Omental fat pad (tissue), 4 donors: ENCODE results near the gene APCDD1L. TPM values are rescaled to one million over a fixed set of nuclear protein-coding genes. Genes with fewer than 3 reads are reported as not detected.
"Not testable (repeated sequence)": the region's sequence is repeated elsewhere in the genome, so short reads cannot be mapped to it uniquely, and the experiment has no call there.

Experiments
- ATAC-seq: fragments of 150-250 bp; one replicate; pipeline ENCODE4 v1.9.1; 2016; ENCODE audit warnings: mild to moderate bottlenecking, moderate library complexity; ENCODE audit not compliant: low FRiP score
- DNase-seq: peaks from one replicate; pipeline ENCODE4 v3.0.0-alpha.2; 2019; ENCODE audit warnings: low spot score
- total RNA-seq, 4 donors: library from RNA; depleted of rRNA; stranded (reverse); fragments of >200 nt; gene quantifications; one replicate each; pipeline ENCODE4 v1.1.0, GENCODE V29; 2016
- TF ChIP-seq, protein P1 (sequence below), 3 donors: fragments of 450-650 bp; IDR thresholded peaks; one replicate each; pipeline ENCODE4 v1.5.1; 2016 to 2017; ENCODE audit warnings: antibody characterized with exemption in 3 of 3, mild to moderate bottlenecking in 3 of 3, moderate library complexity in 2 of 3

Gene APCDD1L
- total RNA-seq, 4 donors from 2014 or later, result 0.19 TPM; not detected in 3

- TF ChIP-seq, protein P1, sequence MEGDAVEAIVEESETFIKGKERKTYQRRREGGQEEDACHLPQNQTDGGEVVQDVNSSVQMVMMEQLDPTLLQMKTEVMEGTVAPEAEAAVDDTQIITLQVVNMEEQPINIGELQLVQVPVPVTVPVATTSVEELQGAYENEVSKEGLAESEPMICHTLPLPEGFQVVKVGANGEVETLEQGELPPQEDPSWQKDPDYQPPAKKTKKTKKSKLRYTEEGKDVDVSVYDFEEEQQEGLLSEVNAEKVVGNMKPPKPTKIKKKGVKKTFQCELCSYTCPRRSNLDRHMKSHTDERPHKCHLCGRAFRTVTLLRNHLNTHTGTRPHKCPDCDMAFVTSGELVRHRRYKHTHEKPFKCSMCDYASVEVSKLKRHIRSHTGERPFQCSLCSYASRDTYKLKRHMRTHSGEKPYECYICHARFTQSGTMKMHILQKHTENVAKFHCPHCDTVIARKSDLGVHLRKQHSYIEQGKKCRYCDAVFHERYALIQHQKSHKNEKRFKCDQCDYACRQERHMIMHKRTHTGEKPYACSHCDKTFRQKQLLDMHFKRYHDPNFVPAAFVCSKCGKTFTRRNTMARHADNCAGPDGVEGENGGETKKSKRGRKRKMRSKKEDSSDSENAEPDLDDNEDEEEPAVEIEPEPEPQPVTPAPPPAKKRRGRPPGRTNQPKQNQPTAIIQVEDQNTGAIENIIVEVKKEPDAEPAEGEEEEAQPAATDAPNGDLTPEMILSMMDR (IDR thresholded peaks at IDR 0.05), result no peak
- ATAC-seq, result no peak
- DNase-seq, result no peak
Measured at GRCh38 chr20:58432186-58432954, 82.8 kb downstream of the APCDD1L start.

DNA sequence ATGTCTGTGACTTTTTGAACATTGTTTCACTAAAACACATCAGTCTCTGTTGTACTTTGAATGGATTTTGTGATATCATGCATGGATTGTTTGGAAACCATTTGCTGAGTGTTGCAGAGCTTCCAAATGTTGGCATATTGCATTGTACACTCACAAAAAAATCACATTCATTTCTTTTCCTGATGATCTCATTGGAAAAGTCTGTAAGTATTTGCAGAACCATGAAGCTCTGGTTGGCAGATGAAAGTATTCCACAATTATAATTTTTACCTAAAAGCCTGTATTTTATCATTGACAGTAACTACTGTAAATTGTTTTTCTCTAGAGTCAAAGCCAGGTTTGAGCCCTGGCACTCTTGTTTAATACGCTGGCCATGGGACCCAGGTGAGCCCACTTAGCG is 84.1 kb downstream of the APCDD1L start:
- no peak for ATAC-seq
- TF ChIP-seq, protein P1 (IDR thresholded peaks at IDR 0.05), result no peak
- no peak for DNase-seq

DNA sequence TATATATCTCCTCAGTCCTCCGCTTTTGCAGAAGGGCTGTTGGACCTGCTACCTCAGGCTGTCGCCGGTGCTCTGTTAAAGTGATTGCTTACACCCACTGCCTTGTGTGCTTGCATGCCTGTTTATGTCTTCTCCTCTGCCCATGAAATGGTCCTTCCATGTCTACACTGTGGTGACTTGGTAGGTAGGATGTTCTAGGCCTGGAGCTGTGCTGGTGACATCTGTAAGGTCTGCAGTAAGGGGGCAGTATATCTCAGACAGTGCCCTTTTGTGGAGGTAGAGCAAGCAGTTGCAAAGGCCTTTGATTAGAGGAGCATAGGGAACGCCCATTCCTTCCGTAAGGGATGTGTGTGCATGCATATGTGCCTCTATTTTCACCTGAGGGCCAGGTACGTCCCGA is 85.9 kb downstream of the APCDD1L start:
- no peak for DNase-seq
- TF ChIP-seq, protein P1 (IDR thresholded peaks at IDR 0.05), result no peak
- ATAC-seq, result no peak

DNA sequence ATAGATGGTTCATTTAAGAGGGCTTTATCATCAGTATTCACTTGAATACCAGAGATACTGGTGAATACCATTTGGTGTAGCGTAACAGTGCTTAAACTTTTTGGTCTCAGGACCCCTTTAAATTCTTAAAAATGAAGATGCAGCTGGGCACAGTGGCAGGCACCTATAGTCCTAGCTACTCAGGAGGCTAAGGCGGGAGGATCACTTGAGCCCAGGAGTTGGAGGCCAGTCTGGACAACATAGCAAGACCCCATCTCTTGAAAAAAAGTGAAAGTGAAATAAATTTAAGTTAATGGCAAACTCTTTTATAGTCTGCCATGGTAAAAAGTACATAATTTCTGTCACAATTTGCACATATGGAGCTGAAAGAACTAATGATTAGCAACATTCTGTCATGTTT is 86.8 kb downstream of the APCDD1L start:
- ATAC-seq (no peak), DNase-seq (no peak)
- TF ChIP-seq, protein P1 (IDR thresholded peaks at IDR 0.05), result no peak

- ATAC-seq, DNase-seq: not testable (repeated sequence)
Measured at GRCh38 chr20:58427571-58427970, 87.6 kb downstream of the APCDD1L start.

GRCh38 chr20:58424218-58424969 is 90.8 kb downstream of the APCDD1L start:
- DNase-seq, result no peak
- TF ChIP-seq, protein P1 (IDR thresholded peaks at IDR 0.05), result no peak
- ATAC-seq, result no peak

DNA sequence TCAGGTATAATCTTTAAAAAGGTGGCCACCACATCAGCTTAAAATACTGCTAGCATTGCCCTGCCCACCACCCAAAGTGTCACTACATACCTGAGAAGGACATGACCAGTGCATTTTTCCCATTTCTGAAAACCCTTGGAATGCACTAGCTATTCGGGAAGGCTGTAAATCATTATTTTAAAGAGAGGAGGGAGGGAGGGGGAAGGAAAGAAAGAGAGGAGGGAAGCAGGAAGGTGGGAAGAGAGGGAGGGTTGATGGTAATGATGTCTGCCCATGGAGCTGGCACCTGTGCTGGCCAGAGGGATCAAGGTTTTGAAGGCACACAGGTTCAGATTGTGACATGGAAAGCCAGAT is 93.7 kb downstream of the APCDD1L start:
- no peak for ATAC-seq

More for the DNA sequence above, 93.7 kb downstream of the APCDD1L start:
- no peak for DNase-seq
- TF ChIP-seq, protein P1 (IDR thresholded peaks at IDR 0.05), result no peak
